HG03457 (cell line): ENCODE results near the gene CDH4.

Experiments used
- ATAC-seq: cut with Tn5 transposase; IDR thresholded peaks from one replicate; pipeline ENCODE4 v1.9.1; 2021; ENCODE audit warnings: moderate number of reproducible peaks; ENCODE audit not compliant: unreplicated experiment

The CDH4 gene

DNA sequence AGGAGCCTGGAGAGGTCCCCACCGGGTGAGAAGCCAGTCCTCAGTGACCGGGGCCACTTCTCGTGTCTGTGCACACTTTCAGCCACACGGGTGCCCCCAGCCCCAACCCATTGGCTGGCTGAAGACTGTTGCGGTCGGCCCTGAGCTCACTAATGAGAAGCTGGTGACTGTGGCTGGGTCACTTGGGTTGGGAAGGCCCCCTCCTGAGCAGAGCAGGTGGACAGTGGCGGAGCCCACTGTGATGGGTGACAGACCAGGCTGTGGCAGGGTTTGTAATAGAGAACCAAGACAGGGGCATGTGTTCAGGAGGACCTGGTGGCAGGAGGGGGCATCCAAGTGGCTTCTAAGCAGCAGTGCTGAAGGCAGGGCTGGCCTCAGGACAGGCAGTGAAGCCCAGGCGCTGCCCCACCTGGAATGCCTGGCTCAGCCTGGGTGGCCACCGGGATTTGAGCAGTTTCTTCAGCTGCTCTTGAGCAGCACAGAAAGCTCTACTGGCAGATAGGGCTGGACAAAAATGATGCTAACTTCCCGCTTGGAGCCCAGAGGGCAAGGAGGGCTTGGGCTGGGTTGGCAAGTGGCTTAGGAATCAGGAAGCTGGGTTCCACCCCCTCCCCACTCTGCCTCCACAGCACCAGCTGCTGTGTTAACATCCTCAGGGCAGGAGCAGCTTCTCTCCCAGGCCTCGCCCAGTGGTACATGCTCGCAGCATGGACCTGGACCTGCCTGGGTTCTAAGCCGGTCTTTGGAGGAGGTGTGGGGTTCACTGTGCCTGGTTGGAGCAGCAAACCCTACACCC, 256.4 kb downstream of the CDH4 start:
- ATAC-seq: no peak

DNA sequence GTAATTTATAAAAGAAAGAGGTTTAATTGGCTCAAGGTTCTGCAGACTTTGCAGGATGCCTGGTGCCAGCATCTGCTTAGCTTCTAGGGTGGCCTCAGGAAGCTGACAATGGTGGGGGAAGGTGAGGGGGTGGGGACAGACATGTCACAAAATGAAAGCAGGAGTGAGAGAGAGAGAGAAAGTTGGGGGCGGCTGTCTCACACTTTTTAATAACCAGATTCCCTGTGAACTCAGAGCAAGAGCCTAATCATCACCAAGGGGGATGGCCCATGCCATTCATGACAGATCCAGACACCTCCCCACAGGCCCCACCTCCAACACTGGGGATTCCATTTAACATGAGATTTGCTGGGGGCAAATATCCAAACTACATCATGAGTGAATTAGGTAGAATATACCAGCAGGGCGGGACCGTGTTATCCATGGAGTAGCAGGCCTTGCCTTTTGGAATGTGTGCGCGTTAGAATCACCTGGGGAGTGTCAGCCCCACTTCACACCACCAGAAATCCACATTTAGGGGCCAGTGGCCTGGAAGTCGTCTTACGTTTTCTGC, 258.8 kb downstream of the CDH4 start:
- no peak for ATAC-seq

DNA sequence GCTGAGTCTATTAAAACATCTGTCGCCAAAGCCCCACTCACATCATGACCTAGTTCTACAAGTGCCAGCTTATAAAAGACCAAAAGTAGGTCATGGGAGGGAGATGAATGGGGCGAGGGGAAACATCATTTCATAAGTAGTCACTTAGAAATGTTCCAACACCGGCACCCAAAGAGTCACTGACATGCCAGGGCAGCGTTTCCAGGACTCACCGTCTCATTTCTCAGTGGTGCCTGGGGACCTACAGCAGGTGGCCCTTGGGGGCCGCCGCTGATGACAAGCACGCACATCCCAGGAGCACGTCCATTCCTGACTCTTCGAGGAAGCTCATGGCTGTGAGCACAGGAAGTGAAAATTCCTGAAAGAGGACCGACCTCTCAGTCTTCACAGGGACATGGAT, 260.4 kb downstream of the CDH4 start:
- ATAC-seq: no peak

DNA sequence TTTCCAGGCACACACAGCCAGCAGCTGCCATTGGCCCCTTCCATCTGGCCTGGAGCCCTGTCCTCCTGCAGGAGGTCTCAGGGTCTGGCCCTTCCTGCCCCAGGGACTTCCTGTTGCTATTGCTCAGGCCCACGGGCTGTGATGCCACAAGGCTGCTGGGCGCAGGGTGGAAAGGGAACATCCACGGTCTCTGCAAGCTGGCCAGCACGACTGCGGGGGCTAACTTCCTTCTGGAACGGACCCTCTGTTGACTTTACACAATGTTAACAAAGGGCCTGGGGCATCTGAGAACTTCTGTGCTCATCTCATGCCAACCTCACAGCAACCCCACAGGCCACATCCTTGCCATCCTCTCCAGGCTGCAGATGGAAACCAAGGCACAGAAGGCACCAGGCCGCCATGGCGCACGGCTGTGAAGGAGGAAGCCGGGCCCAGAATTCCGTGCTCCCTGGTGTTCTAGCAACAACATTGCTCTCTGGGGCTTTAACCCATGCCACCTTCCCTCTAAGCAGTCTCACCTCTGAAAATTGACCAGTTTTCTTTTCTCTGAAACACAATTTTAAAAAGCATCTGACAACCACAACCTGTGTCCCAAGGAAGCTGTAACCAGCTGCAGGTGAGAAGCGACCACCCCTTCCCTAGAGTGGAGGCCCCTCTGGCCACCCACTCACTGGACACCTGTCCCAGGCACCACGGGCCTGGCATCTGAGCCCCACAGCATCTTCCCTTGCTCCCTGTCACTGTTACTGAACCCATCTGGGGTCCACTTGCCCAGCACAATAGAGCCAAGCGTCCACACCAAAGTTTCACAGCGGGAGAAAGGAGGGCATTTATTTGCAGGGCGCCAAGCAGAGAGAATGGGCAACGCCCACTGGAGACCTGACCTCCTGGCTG, 261.3 kb downstream of the CDH4 start:
- ATAC-seq: no peak

DNA sequence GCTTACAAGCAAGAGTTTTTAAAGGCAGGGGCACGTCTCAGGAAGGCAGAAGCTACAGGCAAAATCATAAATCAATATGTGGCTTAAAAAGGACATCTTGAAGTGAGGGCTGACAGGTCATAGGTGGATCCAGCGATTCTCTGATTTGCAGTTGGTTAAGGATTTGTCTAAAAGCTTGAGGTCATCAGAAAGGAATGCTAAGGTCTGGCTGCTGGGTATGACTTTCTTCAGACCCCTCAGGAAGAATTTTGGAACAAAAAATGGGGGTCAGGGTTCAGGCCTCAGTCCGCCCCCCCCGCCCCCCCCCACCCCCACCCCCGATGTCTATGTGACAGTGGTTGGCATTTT, 261.9 kb downstream of the CDH4 start:
- no peak for ATAC-seq

DNA sequence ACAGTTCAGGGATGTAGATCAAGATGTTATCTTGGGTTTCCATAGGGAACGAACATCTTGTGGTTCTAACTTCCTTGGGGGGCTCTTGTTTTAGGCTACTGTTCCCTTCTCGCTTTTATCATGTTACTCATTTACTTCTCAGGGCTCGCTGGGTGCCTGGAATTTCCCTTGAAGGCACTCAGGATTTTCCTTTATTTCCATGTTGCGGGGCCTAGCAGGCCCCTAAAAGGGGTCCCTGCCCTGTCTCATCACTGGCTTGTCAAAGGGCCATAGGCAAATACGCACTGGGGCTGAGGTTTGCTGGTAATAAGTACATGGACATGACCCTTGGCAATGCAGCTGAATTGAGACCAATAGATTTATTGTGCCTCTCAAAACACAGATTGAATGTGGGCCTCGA, 262.3 kb downstream of the CDH4 start:
- ATAC-seq: no peak

DNA sequence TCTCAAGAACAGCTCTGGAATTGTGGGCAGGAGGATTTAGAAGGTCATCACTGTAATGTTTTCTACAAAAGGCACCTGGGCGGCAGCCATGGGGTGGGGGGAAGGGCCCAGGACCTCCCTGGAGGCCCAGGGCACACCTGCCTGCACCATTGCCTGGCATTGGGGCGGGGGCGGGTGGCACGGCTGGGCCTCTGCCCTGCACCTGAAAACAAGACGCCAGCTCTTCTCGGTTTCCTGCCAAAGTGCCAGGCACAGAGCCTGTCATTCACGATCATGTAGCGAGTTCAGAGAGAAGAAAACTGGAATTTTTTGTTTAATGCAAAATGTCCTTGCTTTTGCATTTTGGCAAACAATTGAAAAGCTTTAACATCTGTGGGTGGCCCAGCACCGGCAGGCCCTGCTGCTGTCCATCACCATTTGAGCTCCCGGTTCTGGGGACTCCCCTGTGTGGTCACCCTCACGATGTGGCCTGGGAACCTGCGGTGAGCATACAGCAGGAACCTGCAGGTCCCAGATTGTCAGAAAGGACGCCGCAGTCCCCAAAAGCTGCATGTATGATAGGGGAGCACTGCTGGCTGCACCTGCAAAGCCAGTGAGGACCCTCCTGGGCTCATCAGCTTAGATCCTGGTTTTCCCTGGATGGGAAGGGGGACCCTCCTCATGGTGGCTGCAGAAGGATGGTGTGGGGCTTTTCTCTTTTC, 262.9 kb downstream of the CDH4 start:
- ATAC-seq: no peak

DNA sequence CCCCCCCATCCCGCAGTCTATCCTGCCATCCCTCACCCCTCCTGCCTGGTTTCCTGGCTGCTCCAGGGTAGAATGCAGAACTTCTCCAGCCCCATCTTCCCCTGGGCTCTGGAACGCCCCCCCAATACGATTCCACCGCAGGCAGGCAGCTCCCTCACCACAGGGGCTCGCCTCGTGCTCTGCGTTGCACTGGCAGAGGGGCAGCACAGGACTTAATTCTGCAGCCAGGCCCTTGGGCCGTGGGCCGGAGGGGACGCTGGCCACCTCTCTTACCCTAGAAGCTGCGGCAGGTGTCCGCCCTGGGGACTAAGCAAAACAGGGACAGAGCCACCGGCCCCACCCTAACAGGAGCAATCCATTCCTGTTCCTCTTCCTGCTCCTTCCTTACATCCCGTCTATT, 263.9 kb downstream of the CDH4 start:
- no peak for ATAC-seq

DNA sequence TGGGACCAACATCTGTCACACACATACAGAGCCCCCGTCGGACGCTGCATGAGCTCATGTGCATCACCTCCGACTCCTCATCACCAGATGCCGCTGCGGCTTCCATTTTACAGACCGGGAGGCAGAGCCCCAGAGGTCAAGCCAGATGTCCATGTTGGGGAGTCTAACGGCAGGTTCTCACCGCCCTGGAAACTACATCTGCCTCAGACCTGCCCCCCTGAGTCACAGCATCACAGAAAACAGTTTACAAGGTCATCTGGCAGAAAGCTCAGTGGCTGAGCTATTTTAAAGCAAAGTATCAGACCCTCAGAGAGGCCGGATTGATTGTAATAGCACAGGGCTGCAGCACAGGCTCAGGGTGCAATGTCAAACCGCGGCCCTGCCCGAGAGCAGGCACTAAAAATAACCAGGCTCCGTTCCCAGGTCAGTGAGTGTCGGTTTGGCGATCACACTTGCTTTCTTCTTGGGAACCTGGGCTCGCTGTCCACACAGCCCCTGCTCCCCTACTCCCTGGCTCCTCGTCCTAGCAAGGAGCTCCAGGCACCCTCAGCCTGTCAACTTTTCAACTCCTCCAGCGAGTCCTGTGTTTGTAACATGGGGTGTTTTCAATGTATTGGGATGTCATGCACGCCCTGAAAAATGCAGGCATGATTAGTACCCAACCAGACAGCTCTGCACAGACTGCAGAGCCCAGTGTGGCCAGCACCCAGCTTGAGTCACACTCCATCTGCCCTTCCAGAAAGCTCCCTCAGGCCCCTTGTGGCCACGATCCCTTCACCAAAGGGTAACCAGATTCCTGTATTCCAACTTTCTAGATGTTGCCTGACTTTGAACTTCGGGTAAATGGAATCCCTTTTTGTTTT, 264.5 kb downstream of the CDH4 start:
- ATAC-seq: no peak

DNA sequence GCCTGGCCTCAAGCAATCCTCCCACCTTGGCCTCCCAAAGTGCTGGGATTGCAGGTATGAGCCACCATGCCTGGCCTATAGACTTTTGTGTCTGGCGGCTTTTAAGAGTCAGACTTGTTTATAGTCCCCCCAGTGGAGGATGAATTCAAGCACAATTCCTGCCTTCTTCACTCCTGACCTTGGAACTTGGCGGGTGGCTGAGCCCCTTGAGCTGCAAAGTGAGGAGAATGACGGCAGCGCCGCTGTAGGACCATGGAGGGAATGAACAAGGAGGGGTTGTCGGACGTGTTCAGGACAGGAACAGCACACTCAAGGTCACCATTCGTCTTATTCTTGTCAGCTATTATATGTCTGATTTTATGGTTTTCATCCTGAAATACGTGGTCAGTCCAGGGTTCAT, 265.4 kb downstream of the CDH4 start:
- no peak for ATAC-seq

DNA sequence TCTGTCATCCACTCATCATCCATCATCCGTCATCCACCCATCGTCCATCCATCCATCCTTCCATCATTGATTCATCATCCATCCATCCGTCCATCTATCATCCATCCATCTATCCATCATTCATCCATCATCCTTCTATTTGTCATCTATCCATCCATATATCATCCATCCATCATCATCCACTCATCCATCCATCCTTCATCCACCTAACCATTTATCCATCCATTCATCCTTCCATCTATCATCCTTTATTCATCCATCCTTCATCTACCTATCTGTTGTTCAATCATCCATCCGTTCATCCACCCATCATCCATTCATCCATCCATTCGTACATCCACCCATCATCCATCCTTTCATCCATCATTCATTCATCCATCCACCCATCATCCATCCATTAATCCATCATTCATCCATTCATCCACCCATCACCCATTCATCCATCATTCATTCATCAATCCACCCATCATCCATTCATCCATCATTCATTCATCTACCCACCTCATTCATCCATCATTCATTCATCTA, 266.4 kb downstream of the CDH4 start:
- no peak for ATAC-seq

DNA sequence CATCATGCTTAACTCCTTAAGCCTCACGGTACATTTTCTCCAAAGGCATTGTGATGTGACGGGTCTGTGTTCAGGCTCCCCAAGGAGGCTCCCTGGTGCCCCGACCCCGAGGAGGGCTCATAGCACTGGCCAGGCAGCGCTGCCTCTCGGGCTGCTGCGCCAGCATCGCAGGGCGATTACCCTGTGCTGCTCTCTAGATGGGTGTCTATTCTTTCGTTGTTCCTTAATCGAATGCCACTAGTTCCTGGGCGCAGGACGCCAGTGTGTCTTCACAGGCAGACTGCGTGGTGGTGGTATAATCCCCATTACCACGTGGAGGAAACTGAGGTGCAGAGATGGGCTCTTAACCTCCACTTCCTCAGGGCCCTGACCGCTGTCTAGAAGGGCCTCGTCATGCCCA, 267.4 kb downstream of the CDH4 start:
- no peak for ATAC-seq

DNA sequence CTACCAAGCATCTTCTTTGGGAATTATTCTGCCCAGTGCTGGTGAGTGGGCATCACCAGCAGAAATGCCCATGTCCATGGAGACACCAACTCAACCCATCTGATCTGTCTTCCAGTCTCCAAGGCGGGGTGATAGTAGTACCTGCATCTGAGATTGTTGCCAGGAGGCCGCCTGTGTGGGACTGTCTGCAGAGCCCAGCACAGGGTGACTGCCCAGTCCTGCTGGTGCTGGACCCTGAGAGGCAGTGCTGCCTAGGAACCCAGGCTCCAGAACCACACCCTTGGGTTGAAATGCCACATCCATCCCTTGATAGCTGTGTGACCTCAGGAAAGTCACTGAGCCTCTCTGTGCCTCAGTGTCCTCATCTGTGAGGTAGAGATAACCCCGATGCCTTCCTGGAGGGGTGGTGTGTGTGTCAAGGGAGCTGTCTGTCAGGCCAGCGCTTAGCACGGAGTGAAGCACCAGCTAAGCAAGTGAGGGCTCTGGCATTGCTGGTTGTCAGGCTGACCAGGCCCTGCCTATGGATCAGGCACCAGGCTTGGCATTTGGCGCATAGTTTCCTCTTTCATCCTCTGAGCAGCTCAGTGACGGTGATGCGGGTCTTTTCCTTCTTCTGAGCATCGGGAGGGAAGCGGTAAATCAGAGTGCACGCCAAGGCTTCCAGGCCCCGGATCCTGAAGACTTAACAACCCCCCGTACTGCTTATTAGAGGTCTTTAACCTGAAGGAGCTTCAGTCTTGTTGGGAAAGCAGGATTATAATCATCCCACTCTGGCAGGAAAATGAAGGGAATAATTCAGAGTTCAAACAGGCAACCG, 268.2 kb downstream of the CDH4 start:
- ATAC-seq: no peak

DNA sequence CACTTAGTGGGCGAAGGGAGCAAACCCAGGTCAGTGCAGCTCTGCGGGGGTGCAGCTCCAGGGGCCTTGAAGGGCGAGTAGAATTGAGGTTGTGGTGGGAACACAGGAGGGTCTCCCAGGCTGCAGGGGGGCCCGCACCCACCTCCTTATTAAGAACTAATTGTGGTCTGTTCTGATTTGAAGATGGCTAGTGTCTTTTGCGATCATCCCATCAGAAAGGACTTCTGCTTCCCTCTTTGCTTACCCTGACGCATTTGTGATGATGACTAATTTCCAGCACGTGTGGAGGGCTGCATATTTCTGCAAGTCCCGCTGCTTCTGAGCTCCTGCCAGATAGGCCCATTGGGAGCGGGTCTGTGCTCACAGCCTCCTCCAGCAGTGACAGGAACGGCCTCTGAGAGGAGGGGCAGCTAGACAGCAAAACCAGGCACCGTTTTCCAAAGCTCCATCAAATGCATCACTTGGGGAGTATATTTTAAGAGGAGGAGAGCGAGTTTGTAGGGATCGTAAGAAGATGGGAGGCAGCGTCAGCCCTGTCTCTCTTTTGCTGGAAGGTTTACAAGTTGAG, 268.9 kb downstream of the CDH4 start:
- no peak for ATAC-seq

DNA sequence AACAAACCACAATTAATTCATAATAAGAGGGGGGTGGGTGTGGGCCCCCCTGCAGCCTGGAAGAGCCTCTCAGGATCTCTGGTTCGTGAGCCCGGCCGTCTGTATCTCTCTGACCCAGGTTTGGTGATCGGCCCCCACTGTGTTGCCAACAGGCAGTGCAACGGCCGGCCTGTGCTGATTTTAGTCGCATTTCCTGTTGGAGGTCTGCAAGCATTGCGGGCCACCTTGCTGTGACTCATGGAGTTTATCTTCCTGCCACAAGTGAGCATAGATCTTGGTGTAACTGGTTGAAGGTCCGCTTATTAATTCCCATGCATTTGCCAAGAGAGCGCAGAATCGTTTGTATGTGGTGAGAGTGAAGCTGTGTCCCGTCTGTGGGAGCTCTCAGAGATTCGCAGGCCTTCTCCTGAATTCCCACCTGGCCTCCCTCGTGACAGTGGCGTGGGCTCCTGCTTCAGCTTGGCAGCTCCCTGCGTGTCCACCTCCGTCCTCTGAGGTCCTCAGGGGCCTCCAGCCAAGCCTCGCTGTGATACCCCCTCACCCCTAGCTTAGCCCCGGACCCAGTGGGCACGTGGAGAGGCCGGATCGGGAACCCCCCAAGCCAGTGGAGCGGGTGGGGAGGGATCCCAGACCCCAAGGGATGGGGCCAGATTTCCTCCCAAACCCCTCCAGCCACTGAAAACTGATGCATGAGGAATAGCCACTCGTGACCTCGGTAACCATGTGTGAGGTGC, 269.8 kb downstream of the CDH4 start:
- ATAC-seq: no peak

DNA sequence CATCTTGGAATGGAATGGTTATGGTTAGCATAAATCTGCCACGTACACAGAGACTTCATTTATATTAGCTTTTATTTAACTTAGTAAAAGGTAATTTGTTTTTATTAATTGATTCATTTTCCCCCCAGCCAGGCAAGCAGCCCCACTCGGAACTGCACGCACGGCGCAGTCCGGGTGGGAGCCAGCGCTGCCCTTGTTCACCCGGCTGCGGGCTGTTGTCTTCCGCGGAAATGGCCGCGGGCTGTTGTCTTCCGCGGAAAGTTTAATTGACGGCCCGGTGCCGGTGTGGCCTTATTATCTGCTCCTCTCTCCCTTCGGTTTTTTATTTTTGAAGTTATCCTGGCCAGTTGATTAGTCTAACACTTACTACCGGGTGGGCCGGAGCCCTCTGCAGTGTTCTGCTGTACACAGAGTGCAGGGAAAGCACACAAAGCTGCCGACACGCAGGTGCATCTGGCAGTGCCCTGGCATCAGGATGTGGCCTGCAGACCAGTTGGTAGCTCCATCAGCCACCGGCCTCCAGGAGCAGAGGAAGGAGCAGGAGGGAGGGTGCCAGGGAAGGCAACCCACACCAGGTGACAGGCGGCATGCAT, 270.5 kb downstream of the CDH4 start:
- ATAC-seq: no peak

DNA sequence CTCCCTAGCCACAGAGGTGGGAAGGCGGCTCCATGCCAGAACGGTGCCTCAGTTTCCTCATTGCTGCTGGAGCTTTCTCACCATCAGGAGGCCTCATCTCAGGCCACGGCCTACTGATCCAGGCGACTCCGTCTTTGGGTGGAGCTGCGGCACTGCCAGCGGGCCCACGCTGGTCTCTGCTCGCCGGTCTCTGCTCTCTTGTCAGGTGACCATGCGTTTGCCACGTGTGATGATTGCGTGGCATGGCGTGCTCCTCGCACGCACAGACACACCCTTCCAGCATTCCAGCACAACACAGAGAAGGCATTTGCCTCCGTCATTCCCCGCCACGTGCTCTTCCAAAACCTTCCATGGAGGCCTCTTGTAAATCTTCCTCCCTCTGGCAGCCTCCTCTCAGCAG, 271.1 kb downstream of the CDH4 start:
- ATAC-seq: no peak
